Uterus (tissue), 2 donors: ENCODE measurements around the gene BRK1.

Source experiments
- CTCF ChIP-seq, 4 experiments: fragments of 200-600 bp in 2 of 4; fragments of 450-650 bp in 2 of 4; sonication (generic) in 2 of 4; IDR thresholded peaks; one replicate each; pipeline ENCODE4 v1.5.1; 2016 to 2019; ENCODE audit warnings: antibody characterized with exemption in 4 of 4, mild to moderate bottlenecking in 2 of 4, moderate library complexity in 1 of 4
- POLR2A ChIP-seq, 2 donors: fragments of 450-650 bp; IDR thresholded peaks; one replicate each; pipeline ENCODE4 v1.6.1; 2016; ENCODE audit warnings: antibody characterized with exemption in 2 of 2, mild to moderate bottlenecking in 1 of 2, moderate library complexity in 1 of 2

GRCh38 chr3:10162185-10162584 is 46.7 kb downstream of the BRK1 start:
- TF ChIP-seq CTCF (IDR thresholded peaks at IDR 0.05): no peak
- TF ChIP-seq POLR2A (IDR thresholded peaks at IDR 0.05): no peak
